ENCODE data around the gene CLASP1. TPM values are rescaled to one million over a fixed set of nuclear protein-coding genes. Genes with fewer than 3 reads are reported as not detected.
A peak's percentile ranks its signal among the peaks of the same experiment; 100 is the strongest.

Gene CLASP1
- total and polyA plus RNA-seq, 2 of the 8 experiments (the other 6 are each of a cell fraction or from before 2014, with no cell fraction given): 7.3 to 53.9 TPM

DNA sequence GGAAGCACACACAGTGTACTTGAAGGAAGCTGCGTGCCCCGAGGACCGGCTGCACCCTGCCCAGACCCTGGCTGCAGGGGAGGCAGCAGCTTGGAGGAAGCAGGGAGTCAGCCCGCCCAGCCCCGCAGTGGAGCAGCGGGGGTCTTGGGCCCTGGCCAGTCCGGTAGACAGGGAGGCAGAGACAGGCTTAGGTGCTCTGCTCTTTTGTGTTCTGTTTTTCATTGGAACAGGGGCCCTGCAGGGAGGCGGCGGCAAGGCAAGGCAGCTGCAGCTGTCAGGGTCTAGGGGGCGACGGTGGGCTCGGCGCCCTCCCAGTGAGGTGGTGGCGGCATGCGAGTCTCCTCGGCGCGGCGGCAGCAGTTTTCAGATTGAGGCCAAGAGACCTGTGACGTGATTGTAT, 311.0 kb downstream of the CLASP1 start (continued):
- TF ChIP-seq SIN3A (conservative IDR thresholded peaks at IDR 0.05 in 1 of 2, IDR thresholded peaks at IDR 0.05 in 1 of 2; ENCODE audit: low read depth in 1 of 2, low read length in 2 of 2) (0 out of 4 replicates have a peak, but pooled peaks of 1 of the 2 experiments have one; percentile 34), EGR1 (IDR thresholded peaks at IDR 0.05; ENCODE audit: borderline replicate concordance, low read depth, low read length) (no peak)

Measured in H1 (cell line).